GM19328 (cell line): ENCODE data around the gene KRTAP13-1.
A peak's percentile ranks its signal among the peaks of the same experiment; 100 is the strongest.

Experiments used
- ATAC-seq: cut with Tn5 transposase; IDR thresholded peaks from one replicate; pipeline ENCODE4 v1.9.1; 2021; ENCODE audit warnings: mild to moderate bottlenecking, moderate library complexity; ENCODE audit not compliant: unreplicated experiment

The KRTAP13-1 gene

GRCh38 chr21:30395731-30396130, at the start of gene KRTAP13-1:
Gene KRTAP13-1, plus strand, starts transcription at chr21:30396031. Its CDS starts 56 bp downstream, at chr21:30396087.
- no peak for ATAC-seq

- no peak for ATAC-seq
Observed at GRCh38 chr21:30348506-30348905, 47.3 kb upstream of the KRTAP13-1 start, which contains the start of gene KRTAP23-1. Gene KRTAP23-1, minus strand, starts transcription at chr21:30348606. Its CDS starts 0 bp downstream, at chr21:30348606.

GRCh38 chr21:30349572-30349971, 46.3 kb upstream of the KRTAP13-1 start:
- ATAC-seq: no peak

- ATAC-seq: no peak
Observed at GRCh38 chr21:30351534-30351933, 44.3 kb upstream of the KRTAP13-1 start.

GRCh38 chr21:30354308-30355005, 41.4 kb upstream of the KRTAP13-1 start:
- ATAC-seq: no peak

- ATAC-seq: no peak
Observed at GRCh38 chr21:30355906-30356305, 39.9 kb upstream of the KRTAP13-1 start.

GRCh38 chr21:30372139-30372770, 23.6 kb upstream of the KRTAP13-1 start, which contains the start of gene KRTAP13-2:
Gene KRTAP13-2, minus strand, starts transcription at chr21:30372271. Its CDS starts 58 bp downstream, at chr21:30372213.
- no peak for ATAC-seq

GRCh38 chr21:30382201-30382600, 13.6 kb upstream of the KRTAP13-1 start:
- no peak for ATAC-seq

GRCh38 chr21:30391492-30392025, 4.3 kb upstream of the KRTAP13-1 start:
- ATAC-seq: no peak

- ATAC-seq: no peak
Observed at GRCh38 chr21:30408782-30409494, 13.1 kb downstream of the KRTAP13-1 start.

GRCh38 chr21:30415993-30416392, 20.2 kb downstream of the KRTAP13-1 start:
- ATAC-seq: no peak

GRCh38 chr21:30425826-30426225, 30.0 kb downstream of the KRTAP13-1 start, which contains the start of gene KRTAP13-3:
Gene KRTAP13-3, minus strand, starts transcription at chr21:30425926. Its CDS starts 14 bp downstream, at chr21:30425912.
- no peak for ATAC-seq

- no peak for ATAC-seq
Observed at GRCh38 chr21:30426731-30427130, 30.9 kb downstream of the KRTAP13-1 start.

- ATAC-seq: no peak
Observed at GRCh38 chr21:30430170-30430655, 34.4 kb downstream of the KRTAP13-1 start, which contains the start of gene KRTAP13-4. Gene KRTAP13-4, plus strand, starts transcription at chr21:30430220. Its CDS starts 56 bp downstream, at chr21:30430276.

GRCh38 chr21:30434033-30434631, 38.3 kb downstream of the KRTAP13-1 start:
- ATAC-seq: peak; percentile 58

GRCh38 chr21:30437010-30437565, 41.3 kb downstream of the KRTAP13-1 start:
- no peak for ATAC-seq

- no peak for ATAC-seq
Observed at GRCh38 chr21:30439975-30440374, 44.1 kb downstream of the KRTAP13-1 start, which contains the start of gene KRTAP15-1. Gene KRTAP15-1, plus strand, starts transcription at chr21:30440275. Its CDS starts 53 bp downstream, at chr21:30440328.

- ATAC-seq: no peak
Observed at GRCh38 chr21:30443226-30443625, 47.4 kb downstream of the KRTAP13-1 start.

- ATAC-seq: no peak
Observed at GRCh38 chr21:30444204-30444603, 48.4 kb downstream of the KRTAP13-1 start.
